Loucy (cell line): ENCODE results near the gene PITX3.

ENCODE experiments used
- CTCF ChIP-seq: fragments of 200-600 bp; sonication (generic); conservative IDR thresholded peaks from 2 replicates; pipeline ENCODE4 v1.5.1; 2014; ENCODE audit warnings: mild to moderate bottlenecking, antibody characterized with exemption, low read length
- EZH2phosphoT487 ChIP-seq: fragments of 200-600 bp; IDR thresholded peaks from 2 replicates; pipeline ENCODE4 v1.6.1; 2018; ENCODE audit warnings: antibody characterized with exemption, mild to moderate bottlenecking, moderate library complexity, borderline replicate concordance

- TF ChIP-seq CTCF (no peak), EZH2phosphoT487 (no peak)
These were observed 43.2 kb upstream of the PITX3 start for GRCh38 chr10:102284531-102284930.
